ENCODE results near the gene WIZ.

Gene WIZ

GRCh38 chr19:15379083-15379998, 70.4 kb downstream of the WIZ start, which contains the start of gene AKAP8 (continued):
- TF ChIP-seq ZBTB10 (tag by site-specific recombination; IDR thresholded peaks at IDR 0.05): peak; percentile 46; the same call in 1 of the 2 replicates
- TF ChIP-seq ZBTB44 (tag by site-specific recombination; IDR thresholded peaks at IDR 0.05): no peak; the same call in none of the 2 replicates
- TF ChIP-seq ZNF843 (tag by site-specific recombination; IDR thresholded peaks at IDR 0.05): no peak
- no peak for TF ChIP-seq ZNF24 (tag by site-specific recombination; IDR thresholded peaks at IDR 0.05)
- no peak for TF ChIP-seq ZNF174 (tag by site-specific recombination; IDR thresholded peaks at IDR 0.05)
- no peak for TF ChIP-seq ZNF280D (tag by site-specific recombination; IDR thresholded peaks at IDR 0.05)
- no peak for TF ChIP-seq ZNF18 (tag by site-specific recombination; IDR thresholded peaks at IDR 0.05)

GRCh38 chr19:15378534-15379082, 71.1 kb downstream of the WIZ start:
- Histone ChIP-seq H3K4me3 (ENCODE audit: low read depth, low read length) (peak overlapping the region; percentile 98), H3K36me3 (ENCODE audit: control insufficient read depth in 2 of 2, insufficient read depth in 1 of 2, low read length in 2 of 2) (peaks cover 5 to 36% of the 10 kb centered on the region in 2 experiments; a peak in 2 of 3 replicates), H3K9me3 (ENCODE audit: control insufficient read depth, insufficient read depth, low read depth, low read length) (no peaks in the 10 kb centered on the region), H3K27ac (ENCODE audit: extremely low read depth, low read depth, low read length) (peak overlapping the region; percentile 89), H3K4me1 (ENCODE audit: control insufficient read depth, insufficient read depth, low read length) (peaks cover 6% of the 10 kb centered on the region)
- ChIA-PET CTCF (interaction anchor here (0.9 to 1.3 kb wide), 5 partner anchors 33 to 204 kb away, joined by 3 to 7 read pairs (median 3); partner anchors contain the start of gene AKAP8L), POLR2A (interaction anchor here (0.6 to 5.8 kb wide), 18 partner anchors 11 to 1362 kb away, joined by 3 to 94 read pairs (median 5); partner anchors contain the start of genes AKAP8L, BRD4 and TPM4)
- TF ChIP-seq ZNF548 (tag by site-specific recombination; IDR thresholded peaks at IDR 0.05) (no peak), MEIS1 (CRISPR knock-in tag; IDR thresholded peaks at IDR 0.05; ENCODE audit: borderline replicate concordance) (no peak), ELK4 (IDR thresholded peaks at IDR 0.05; ENCODE audit: borderline replicate concordance, low read depth, low read length) (no peak), PRDM6 (tag by site-specific recombination; IDR thresholded peaks at IDR 0.05) (no peak), ZNF132 (tag by site-specific recombination; IDR thresholded peaks at IDR 0.05; ENCODE audit: borderline replicate concordance) (no peak), WT1 (tag by site-specific recombination; IDR thresholded peaks at IDR 0.05) (no peak), ZNF747 (tag by site-specific recombination; IDR thresholded peaks at IDR 0.05) (no peak), ZBTB17 (tag by site-specific recombination; IDR thresholded peaks at IDR 0.05) (peak; percentile 87), ZSCAN16 (tag by site-specific recombination; IDR thresholded peaks at IDR 0.05) (no peak), ATF2 (tag by site-specific recombination; IDR thresholded peaks at IDR 0.05; ENCODE audit: low read depth) (no peak)

Data from HEK293 (cell line).